Ammon's horn (tissue), 1 donor: ENCODE results near the gene NXPE3.
A peak's percentile ranks its signal among the peaks of the same experiment; 100 is the strongest.
"Not testable (repeated sequence)": the region's sequence is repeated elsewhere in the genome, so short reads cannot be mapped to it uniquely, and the experiment has no call there.

ENCODE experiments used
- DNase-seq: peaks from one replicate; pipeline ENCODE4 v3.0.0-alpha.2; 2016; ENCODE audit warnings: low spot score

Gene NXPE3

GRCh38 chr3:101779047-101779821 is at the start of gene NXPE3:
Gene NXPE3 (plus strand): TSS chr3:101779211. CDS start chr3:101785597, 6,386 bp downstream.
- peak; percentile 98 for DNase-seq

DNA sequence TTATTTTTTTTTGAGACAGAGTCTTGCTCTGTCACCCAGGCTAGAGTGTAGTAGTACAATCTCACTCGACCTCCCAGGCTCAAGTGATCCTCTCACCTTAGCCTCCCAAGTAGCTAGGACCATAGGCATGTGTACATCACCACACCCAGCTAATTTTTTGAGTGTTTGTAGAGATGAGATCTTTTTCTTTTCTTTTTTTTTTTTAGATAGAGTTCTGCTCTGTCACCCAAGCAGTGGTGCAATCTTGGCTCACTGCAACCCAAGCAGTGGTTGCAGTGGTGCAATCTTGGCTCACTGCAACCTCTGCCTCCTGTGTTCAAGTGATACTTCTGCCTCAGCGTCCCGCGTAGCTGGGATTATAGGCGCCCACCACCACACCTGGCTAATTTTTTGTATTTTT is 49.4 kb upstream of the NXPE3 start:
- no peak for DNase-seq

DNA sequence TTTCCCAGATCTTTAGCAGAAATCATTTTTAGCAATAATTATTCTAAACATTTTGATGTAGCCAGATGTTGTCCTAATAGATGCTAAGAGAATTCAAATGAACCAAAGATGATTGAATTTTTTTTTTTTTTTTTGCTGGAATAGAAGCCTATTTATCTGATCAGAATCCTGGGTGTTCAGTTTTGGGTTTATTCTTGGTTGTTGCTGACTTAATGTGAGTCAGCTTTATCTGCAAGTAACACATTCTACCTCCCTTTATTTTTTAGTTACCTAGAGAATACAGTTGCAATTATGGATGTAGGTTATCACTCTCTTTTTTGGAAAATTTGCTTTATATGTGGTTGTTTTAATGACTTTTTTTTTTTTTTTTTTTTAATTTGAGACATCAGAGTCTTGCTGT is 48.2 kb upstream of the NXPE3 start:
- no peak for DNase-seq

GRCh38 chr3:101732240-101732641 is 46.8 kb upstream of the NXPE3 start:
- peak; percentile 86 for DNase-seq

GRCh38 chr3:101735833-101736232 is 43.2 kb upstream of the NXPE3 start:
- no peak for DNase-seq

DNA sequence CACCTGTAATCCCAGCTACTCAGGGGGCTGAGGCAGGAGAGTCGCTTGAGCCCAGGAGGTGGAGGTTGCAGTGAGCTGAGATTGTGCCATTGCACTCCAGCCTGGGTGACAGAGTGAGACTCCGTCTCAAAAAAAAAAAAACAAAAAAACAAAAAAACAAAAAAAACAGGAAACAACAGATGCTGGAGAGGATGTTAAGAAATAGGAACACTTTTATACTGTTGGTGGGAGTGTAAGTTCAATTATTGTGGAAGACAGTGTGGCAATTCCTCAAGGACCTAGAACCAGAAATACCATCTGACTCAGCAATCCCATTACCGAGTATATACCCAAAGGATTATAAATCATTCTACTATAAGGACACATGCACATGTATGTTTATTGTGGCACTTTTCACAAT is 37.1 kb upstream of the NXPE3 start:
- not testable (repeated sequence) for DNase-seq

DNA sequence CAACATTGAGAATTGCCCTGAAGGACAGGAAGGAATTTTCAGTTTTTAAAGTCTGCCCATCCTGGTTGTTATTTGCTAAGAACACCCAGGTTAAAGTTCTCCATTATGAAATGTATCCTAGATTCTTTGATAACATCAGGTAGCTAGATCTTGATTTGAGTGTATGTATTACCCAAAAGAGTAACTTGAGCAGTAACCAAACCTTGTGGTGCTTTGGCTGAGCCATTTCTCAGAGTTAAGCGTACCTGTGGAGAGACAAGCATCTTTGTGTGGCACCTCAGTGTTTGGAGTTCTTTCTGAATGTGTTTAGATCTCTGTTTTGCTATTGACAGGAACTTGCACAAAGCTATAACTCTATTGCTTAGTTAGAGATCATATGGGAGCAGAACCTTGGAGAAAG is 34.2 kb upstream of the NXPE3 start:
- DNase-seq, result no peak

- not testable (repeated sequence) for DNase-seq
Measured at GRCh38 chr3:101745934-101746333, 33.1 kb upstream of the NXPE3 start.

DNA sequence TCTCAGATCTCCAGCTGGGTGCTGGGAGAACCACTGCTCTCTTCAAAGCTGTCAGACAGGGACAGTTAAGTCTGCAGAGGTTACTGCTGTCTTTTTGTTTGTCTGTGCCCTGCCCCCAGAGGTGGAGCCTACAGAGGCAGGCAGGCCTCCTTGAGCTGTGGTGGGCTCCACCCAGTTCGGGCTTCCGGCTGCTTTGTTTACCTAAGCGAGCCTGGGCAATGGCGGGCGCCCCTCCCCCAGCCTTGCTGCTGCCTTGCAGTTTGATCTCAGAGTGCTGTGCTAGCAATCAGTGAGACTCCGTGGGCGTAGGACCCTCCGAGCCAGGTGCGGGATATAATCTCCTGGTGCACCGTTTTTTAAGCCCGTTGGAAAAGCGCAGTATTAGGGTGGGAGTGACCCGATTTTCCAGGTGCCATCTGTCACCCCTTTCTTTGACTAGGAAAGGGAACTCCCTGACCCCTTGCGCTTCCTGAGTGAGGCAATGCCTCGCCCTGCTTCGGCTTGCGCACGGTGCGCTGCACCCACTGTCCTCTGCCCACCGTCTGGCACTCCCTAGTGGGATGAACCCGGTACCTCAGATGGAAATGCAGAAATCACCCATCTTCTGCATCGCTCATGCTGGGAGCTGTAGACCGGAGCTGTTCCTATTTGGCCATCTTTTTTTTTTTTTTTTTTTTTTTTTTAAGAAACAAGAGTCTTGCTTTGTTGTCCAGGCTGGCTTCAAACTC is 25.5 kb upstream of the NXPE3 start:
- DNase-seq, result not testable (repeated sequence)

- DNase-seq, result peak; percentile 57
Measured at GRCh38 chr3:101758224-101758623, 20.8 kb upstream of the NXPE3 start.

- DNase-seq, result no peak
Measured at GRCh38 chr3:101762041-101762646, 16.9 kb upstream of the NXPE3 start.

- not testable (repeated sequence) for DNase-seq
Measured at GRCh38 chr3:101777745-101778281, 1.2 kb upstream of the NXPE3 start.

DNA sequence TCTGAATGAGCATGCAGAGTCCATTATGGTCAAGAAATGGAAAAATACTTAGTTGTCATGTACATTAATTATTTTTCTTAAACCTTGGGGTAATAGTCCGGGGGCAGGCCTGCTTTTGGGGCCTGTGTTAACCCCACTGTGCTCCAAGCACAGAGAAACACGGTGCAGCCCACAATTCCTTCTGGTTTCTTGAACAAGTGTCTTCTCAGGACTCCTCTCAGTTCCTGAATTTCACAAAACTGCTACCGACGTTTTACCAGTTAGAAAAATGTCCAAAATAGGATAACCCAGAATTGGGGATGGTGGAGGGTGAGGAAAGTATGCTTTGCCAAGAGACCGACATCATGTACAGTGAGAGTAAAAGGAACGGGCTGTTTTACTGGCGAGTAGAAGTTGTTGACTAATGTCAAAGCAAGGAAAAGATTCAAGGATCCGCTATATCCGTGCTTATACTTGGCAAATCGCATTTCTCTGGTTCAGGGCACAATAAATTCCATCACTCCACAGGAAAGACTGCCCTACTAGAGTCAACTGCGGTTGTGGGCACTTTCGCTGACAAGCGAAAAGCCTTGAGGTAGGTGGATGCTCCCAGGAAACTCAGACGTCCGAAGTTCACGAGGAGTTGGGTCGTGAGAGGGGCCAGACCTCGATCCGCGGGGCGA is 495 bp upstream of the NXPE3 start:
- DNase-seq, result no peak

DNA sequence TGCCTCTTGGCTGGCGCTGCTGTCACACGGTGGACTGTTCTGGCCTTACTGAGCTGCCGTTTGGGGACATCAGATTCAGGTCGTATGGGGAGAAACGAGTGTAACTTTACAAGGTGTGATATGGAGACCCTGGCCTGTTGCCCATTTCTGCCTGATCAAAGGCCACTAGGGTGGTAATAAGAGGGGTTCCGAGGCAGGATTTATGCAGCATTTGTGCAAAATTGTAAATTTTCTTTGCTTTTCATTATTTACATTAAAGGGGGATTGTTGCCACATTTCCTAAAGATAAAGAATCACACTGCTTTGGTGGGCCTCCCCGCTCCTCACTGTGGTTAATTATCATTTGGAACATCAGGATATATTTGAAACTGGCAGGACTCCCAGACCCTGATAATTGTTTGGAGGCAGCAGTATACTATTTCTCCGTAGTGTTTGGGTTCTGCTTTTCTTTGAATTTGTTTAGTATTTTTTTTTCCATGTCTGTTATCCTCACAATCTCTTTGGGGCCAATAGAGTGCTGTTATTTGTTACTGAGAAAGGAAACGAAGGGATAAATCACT is 891 bp downstream of the NXPE3 start:
- DNase-seq, result no peak

- peak; percentile 70 for DNase-seq
Measured at GRCh38 chr3:101780661-101781060, 1.6 kb downstream of the NXPE3 start.

- DNase-seq, result no peak
Measured at GRCh38 chr3:101781166-101781565, 2.2 kb downstream of the NXPE3 start.

- no peak for DNase-seq
Measured at GRCh38 chr3:101784855-101785613, 6.0 kb downstream of the NXPE3 start.

- DNase-seq, result no peak
Measured at GRCh38 chr3:101791778-101792177, 12.8 kb downstream of the NXPE3 start.

GRCh38 chr3:101796077-101796680 is 17.2 kb downstream of the NXPE3 start:
- DNase-seq, result no peak

DNA sequence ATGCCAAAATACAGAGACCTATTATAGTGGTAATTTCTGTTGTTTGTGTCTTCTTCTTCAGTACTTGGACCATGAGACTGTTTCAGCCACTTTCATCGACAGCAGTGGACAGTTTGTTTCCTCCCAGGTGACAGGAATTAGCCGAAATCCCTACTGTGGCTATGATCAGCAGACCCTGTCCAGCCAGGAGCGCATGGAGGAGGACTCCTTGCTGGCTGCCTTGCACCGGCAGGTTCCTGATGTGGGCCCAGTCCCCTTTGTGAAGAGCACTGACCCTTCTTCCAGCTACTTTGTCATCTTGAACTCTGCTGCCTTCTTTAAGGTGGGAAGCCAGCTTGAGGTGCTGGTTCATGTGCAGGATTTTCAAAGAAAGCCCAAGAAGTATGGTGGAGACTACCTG is 22.2 kb downstream of the NXPE3 start:
- no peak for DNase-seq

GRCh38 chr3:101802179-101802578 is 23.2 kb downstream of the NXPE3 start:
- DNase-seq, result no peak
